Measurements from ENCODE around the gene SIAH1. TPM values are rescaled to one million over a fixed set of nuclear protein-coding genes. Genes with fewer than 3 reads are reported as not detected.

SIAH1 gene
- total and polyA plus RNA-seq, 9 of the 15 experiments (the other 6 are each of a cell fraction or from before 2014, with no cell fraction given) = 4.1 to 14.3 (median 12.5) TPM

- TF ChIP-seq, protein P1, sequence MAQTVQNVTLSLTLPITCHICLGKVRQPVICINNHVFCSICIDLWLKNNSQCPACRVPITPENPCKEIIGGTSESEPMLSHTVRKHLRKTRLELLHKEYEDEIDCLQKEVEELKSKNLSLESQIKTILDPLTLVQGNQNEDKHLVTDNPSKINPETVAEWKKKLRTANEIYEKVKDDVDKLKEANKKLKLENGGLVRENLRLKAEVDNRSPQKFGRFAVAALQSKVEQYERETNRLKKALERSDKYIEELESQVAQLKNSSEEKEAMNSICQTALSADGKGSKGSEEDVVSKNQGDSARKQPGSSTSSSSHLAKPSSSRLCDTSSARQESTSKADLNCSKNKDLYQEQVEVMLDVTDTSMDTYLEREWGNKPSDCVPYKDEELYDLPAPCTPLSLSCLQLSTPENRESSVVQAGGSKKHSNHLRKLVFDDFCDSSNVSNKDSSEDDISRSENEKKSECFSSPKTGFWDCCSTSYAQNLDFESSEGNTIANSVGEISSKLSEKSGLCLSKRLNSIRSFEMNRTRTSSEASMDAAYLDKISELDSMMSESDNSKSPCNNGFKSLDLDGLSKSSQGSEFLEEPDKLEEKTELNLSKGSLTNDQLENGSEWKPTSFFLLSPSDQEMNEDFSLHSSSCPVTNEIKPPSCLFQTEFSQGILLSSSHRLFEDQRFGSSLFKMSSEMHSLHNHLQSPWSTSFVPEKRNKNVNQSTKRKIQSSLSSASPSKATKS (CRISPR knock-in tag; IDR thresholded peaks at IDR 0.05) = no peak
- TF ChIP-seq PRMT5 (CRISPR knock-in tag; IDR thresholded peaks at IDR 0.05) (no peak), ZNF436 (CRISPR knock-in tag; IDR thresholded peaks at IDR 0.05) (no peak), ZNF511 (CRISPR knock-in tag; IDR thresholded peaks at IDR 0.05) (no peak), GATA2 (CRISPR knock-in tag; IDR thresholded peaks at IDR 0.05) (no peak), LARP7 (IDR thresholded peaks at IDR 0.05) (no peak), KLF13 (tag; IDR thresholded peaks at IDR 0.05; ENCODE audit: borderline replicate concordance, low read depth) (no peak; the same call in 1 of the 2 replicates), PRDM10 (IDR thresholded peaks at IDR 0.05; ENCODE audit: partially characterized antibody) (peak; percentile 15)
- TF ChIP-seq, protein P2, sequence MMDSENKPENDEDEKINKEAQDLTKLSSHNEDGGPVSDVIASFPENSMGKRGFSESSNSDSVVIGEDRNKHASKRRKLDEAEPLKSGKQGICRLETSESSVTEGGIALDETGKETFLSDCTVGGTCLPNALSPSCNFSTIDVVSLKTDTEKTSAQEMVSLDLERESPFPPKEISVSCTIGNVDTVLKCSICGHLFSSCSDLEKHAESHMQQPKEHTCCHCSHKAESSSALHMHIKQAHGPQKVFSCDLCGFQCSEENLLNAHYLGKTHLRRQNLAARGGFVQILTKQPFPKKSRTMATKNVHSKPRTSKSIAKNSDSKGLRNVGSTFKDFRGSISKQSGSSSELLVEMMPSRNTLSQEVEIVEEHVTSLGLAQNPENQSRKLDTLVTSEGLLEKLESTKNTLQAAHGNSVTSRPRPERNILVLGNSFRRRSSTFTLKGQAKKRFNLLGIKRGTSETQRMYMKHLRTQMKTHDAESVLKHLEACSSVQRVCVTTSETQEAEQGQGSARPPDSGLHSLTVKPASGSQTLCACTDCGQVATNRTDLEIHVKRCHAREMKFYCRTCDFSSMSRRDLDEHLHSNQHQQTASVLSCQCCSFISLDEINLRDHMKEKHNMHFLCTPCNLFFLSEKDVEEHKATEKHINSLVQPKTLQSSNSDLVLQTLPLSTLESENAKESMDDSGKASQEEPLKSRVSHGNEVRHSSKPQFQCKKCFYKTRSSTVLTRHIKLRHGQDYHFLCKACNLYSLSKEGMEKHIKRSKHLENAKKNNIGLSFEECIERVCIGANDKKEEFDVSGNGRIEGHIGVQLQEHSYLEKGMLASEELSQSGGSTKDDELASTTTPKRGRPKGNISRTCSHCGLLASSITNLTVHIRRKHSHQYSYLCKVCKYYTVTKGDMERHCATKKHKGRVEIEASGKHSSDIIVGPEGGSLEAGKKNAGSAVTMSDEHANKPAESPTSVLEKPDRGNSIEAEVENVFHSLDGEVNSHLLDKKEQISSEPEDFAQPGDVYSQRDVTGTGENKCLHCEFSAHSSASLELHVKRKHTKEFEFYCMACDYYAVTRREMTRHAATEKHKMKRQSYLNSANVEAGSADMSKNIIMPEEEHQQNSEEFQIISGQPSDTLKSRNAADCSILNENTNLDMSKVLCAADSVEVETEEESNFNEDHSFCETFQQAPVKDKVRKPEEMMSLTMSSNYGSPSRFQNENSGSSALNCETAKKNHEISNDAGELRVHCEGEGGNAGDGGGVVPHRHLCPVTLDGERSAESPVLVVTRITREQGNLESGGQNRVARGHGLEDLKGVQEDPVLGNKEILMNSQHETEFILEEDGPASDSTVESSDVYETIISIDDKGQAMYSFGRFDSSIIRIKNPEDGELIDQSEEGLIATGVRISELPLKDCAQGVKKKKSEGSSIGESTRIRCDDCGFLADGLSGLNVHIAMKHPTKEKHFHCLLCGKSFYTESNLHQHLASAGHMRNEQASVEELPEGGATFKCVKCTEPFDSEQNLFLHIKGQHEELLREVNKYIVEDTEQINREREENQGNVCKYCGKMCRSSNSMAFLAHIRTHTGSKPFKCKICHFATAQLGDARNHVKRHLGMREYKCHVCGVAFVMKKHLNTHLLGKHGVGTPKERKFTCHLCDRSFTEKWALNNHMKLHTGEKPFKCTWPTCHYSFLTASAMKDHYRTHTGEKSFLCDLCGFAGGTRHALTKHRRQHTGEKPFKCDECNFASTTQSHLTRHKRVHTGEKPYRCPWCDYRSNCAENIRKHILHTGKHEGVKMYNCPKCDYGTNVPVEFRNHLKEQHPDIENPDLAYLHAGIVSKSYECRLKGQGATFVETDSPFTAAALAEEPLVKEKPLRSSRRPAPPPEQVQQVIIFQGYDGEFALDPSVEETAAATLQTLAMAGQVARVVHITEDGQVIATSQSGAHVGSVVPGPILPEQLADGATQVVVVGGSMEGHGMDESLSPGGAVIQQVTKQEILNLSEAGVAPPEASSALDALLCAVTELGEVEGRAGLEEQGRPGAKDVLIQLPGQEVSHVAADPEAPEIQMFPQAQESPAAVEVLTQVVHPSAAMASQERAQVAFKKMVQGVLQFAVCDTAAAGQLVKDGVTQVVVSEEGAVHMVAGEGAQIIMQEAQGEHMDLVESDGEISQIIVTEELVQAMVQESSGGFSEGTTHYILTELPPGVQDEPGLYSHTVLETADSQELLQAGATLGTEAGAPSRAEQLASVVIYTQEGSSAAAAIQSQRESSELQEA (IDR thresholded peaks at IDR 0.05; ENCODE audit: low read depth) = no peak
- TF ChIP-seq, protein P3, sequence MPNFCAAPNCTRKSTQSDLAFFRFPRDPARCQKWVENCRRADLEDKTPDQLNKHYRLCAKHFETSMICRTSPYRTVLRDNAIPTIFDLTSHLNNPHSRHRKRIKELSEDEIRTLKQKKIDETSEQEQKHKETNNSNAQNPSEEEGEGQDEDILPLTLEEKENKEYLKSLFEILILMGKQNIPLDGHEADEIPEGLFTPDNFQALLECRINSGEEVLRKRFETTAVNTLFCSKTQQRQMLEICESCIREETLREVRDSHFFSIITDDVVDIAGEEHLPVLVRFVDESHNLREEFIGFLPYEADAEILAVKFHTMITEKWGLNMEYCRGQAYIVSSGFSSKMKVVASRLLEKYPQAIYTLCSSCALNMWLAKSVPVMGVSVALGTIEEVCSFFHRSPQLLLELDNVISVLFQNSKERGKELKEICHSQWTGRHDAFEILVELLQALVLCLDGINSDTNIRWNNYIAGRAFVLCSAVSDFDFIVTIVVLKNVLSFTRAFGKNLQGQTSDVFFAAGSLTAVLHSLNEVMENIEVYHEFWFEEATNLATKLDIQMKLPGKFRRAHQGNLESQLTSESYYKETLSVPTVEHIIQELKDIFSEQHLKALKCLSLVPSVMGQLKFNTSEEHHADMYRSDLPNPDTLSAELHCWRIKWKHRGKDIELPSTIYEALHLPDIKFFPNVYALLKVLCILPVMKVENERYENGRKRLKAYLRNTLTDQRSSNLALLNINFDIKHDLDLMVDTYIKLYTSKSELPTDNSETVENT (CRISPR knock-in tag; IDR thresholded peaks at IDR 0.05) = peak; percentile 67; the same call in 1 of the 2 replicates
These were observed 19.5 kb downstream of the SIAH1 start (continued) for GRCh38 chr16:48365601-48366164.

Data from K562 (cell line).